Retina (tissue), 1 donor: Measurements from ENCODE around the gene EDN1.
"Not testable (repeated sequence)": the region's sequence is repeated elsewhere in the genome, so short reads cannot be mapped to it uniquely, and the experiment has no call there.

Experiments used
- DNase-seq: peaks from one replicate; pipeline ENCODE4 v3.0.0-alpha.2; 2016

Gene EDN1

GRCh38 chr6:12328701-12329100 lies 38.5 kb downstream of the EDN1 start:
- no peak for DNase-seq

DNA sequence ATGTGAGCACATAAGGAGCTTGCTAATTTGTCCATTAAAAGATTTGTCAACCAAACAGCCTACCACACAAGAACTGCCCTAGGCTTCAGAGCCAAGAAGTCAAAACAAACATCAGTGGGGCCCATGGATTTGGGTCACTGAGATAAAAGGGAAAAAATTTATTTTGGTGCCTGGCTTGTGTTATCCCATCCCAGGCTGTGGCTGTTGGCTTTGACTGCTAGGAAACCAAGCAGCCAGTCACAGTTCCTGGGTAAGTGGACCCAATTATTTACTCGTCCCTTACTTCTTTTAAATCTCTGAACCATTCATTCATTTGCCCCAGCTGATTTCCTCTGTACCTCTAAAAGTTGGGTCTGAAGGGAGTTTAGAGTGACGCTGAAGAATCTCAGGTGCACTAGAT lies 41.3 kb downstream of the EDN1 start:
- no peak for DNase-seq

DNA sequence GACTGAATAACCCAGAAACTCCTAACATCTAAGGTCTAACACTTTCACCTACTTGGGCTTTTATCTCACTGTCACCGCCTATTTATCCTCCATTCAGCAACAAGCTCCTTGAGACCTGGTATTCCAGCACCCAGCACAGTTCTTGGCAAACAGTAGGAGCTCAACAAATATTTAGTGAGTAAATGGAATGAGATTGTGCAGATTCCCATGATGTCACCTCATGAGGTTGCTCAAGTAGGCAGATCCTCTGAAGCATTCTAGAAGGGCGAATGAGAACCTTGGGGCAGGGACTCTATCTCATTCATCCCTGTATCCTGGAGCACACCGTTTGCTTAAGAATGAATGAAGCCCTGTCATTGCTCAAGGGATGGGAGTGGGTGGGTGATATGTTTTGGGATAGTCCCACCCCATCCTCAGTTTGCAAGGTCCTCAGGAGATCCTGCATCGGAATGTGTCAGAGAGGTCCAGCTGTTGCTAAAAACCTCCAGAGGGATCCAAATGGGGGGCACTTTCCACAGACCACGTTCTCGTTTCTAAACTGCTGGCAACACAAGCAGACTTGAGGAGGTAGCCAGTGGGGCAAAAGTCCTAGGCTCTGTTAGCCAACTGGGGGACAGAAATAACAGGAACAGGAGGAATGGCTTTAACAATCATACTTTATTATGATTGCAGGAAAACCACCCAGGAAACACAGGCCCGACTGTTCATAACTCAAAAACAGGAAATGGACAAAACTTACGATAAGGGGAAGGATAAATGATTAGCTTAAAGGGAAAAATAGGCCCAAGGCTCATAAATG lies 42.0 kb downstream of the EDN1 start:
- DNase-seq, result no peak

- DNase-seq, result not testable (repeated sequence)
Measured at GRCh38 chr6:12332750-12333079, 42.6 kb downstream of the EDN1 start.

GRCh38 chr6:12333128-12333527 lies 43.0 kb downstream of the EDN1 start:
- no peak for DNase-seq

DNA sequence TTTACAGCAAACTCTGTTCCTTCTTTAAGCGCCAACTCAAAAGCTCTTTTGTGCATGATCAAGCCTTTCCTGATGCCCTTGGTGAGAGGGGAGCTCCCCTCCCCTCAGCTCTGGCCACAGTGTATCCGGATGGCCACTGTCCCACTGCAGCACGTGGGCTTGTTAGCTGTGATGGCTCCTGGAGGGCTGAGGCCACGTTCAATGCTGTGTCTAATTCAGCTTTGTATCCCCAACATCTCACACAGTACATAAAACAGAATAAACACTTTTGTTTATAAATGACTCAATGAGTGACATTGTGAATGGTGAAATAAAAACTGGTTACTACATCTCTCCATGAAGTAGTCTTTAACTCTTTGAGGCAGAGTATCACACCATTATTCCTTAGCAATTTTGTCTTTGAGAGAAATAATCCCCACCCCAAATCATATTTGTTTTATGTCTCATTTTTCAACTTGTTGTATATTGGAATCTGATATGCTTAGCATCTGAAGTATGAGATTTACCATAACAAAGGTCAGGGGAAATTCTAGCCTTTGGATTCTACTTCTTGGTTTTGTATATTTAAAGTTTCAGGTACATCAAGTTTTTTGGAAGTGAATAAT lies 44.5 kb downstream of the EDN1 start:
- no peak for DNase-seq

GRCh38 chr6:12335131-12335527 lies 45.0 kb downstream of the EDN1 start:
- no peak for DNase-seq

- DNase-seq, result no peak
Measured at GRCh38 chr6:12335717-12336116, 45.6 kb downstream of the EDN1 start.

DNA sequence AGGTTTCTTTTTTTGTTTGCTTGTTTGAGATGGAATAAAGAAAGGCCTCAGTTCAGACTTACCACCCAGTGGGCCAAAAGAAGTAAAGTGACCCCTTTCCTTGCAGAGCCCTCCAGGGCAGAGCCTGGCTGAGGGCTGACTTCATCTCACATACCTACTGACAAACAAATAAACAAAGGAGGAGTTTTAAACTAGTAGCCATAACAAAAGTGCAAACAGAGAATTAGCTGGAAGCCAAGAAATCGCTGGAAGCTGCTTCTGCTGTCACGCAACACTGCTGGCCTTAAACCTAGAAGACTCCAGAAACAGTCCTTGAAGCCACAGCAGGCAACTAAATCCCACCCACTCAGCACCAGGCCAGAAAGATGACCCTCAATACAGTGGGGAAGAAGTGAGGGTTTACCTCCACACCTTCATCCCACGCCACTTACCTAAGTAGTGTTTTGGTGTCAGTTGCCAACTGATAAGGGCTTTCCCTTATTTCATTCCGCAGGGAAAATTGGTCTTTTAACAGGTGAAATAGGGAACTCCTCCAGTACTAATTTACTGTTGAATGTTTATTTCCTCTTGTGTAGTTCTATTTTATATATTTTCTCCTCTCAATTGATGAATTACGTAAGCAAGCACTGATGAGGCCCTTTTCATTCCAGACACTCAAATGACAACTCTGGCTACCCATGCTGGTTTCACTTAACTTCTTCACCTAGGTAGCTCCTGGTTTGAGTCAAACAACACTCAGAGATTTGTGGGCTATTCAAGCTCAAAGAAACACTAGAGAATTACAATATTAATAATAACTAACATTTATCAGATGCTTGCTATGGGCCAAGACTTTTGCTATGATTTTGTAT lies 46.2 kb downstream of the EDN1 start:
- DNase-seq, result no peak

- no peak for DNase-seq
Measured at GRCh38 chr6:12339022-12339421, 48.9 kb downstream of the EDN1 start.

- DNase-seq, result peak; percentile 8
Measured at GRCh38 chr6:12339808-12340487, 49.8 kb downstream of the EDN1 start.

GRCh38 chr6:12340488-12340818 lies 50.3 kb downstream of the EDN1 start:
- DNase-seq, result no peak

- DNase-seq, result peak; percentile 16
Measured at GRCh38 chr6:12342664-12343063, 52.5 kb downstream of the EDN1 start.

DNA sequence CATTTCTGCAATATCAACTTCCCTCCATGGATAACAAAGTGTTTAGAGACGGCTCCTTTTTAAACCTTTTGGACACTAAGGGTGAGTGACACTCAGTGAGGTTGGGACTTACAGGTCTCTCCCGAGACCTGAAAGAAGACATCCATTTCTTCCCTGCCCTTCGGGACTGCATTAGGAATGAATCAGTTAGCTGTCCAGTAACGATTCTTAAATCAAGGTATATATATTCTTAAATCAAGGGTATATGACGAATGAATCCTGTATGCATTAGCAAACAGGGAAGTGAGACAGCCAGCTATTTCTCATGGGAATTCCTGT lies 52.9 kb downstream of the EDN1 start:
- DNase-seq, result no peak

DNA sequence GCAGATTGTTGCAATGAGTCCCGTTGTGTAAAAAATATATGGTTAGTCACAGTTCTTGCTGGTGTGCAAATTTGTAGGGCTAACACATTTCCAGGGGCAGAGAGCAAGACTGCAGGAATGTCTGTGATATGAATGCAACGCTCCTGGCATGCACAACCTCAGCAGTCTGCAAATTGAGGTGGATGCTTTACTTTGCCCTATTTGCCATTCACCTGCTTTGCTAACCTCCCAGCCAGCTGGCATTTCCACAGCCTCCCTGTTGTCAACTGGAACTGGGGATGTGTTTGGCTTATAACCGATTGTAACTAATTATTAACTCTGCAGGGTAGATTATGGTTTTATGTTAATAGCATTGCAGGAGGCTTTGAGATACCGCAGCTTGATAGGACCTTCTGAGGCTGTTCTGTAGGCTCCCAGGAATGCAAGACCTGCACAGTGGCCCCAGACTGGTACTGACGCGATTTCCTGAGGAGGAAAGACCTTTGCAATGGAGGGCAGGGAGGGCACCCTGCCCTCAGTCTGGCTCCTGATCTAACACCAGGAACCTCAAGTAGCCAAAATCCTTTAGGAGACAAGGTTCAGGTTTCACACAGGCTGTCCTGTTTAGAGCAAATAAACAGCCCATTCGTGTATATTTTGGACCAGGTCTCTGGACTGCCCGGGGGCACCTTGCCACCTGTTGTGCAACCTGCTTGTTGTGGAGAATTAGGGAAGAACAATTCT lies 53.4 kb downstream of the EDN1 start:
- DNase-seq, result peak; percentile 14

DNA sequence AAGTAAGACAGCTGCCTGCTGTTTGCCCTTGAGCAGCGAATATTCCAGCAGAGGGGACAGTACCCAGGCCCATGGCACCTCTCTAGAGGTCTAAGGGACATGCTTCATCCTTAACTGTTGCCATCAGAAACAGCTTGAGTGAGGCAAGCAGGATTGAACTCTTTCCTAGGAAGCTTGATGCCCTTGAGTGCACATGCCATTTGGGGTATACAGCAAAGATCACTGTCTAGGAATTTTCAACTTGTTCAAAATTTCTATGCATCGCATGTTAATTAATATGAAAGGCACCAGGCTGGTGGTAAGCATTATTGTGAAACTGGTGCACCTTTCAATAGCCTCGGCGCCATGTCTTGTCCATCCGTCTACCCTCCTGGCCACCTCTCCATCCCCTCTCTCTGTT lies 54.1 kb downstream of the EDN1 start:
- DNase-seq, result no peak

- DNase-seq, result no peak
Measured at GRCh38 chr6:12344961-12345693, 55.0 kb downstream of the EDN1 start.

- DNase-seq, result no peak
Measured at GRCh38 chr6:12345694-12346058, 55.5 kb downstream of the EDN1 start.
